ENCODE data around the gene ZNF862. TPM values are rescaled to one million over a fixed set of nuclear protein-coding genes. Genes with fewer than 3 reads are reported as not detected.

Gene ZNF862
- total RNA-seq, 1 donor from 2014 or later, result 27.4 TPM

GRCh38 chr7:149819141-149819960 is 18.8 kb upstream of the ZNF862 start:
- TF ChIP-seq CTCF (IDR thresholded peaks at IDR 0.05; ENCODE audit: unreplicated experiment), result no peak
- Mint-ChIP-seq H3K27me3 (ENCODE audit: low read depth) (no peaks in the 10 kb centered on the region), H3K27ac (no peak overlapping the region), H3K9me3 (no peaks in the 10 kb centered on the region), H3K4me1 (peaks cover 2% of the 10 kb centered on the region), H3K36me3 (no peaks in the 10 kb centered on the region), H3K4me3 (no peak overlapping the region)
- DNase-seq (ENCODE audit: low spot score in 2 of 2, unreplicated experiment in 2 of 2), result no peak

GRCh38 chr7:149819961-149820340 is 18.2 kb upstream of the ZNF862 start:
- no peak for TF ChIP-seq CTCF (IDR thresholded peaks at IDR 0.05; ENCODE audit: unreplicated experiment)
- no peak overlapping the region for H3K27ac Mint-ChIP-seq
- no peaks in the 10 kb centered on the region for H3K27me3 Mint-ChIP-seq (ENCODE audit: low read depth)
- DNase-seq (ENCODE audit: low spot score in 2 of 2, unreplicated experiment in 2 of 2), result no peak
- H3K4me3 Mint-ChIP-seq, result no peak overlapping the region
- H3K36me3 Mint-ChIP-seq, result no peaks in the 10 kb centered on the region
- peaks cover 2% of the 10 kb centered on the region for H3K4me1 Mint-ChIP-seq
- no peaks in the 10 kb centered on the region for H3K9me3 Mint-ChIP-seq

- no peak overlapping the region for H3K27ac Mint-ChIP-seq
- no peak for TF ChIP-seq CTCF (IDR thresholded peaks at IDR 0.05; ENCODE audit: unreplicated experiment)
- no peaks in the 10 kb centered on the region for H3K36me3 Mint-ChIP-seq
- H3K4me3 Mint-ChIP-seq, result no peak overlapping the region
- no peaks in the 10 kb centered on the region for H3K27me3 Mint-ChIP-seq (ENCODE audit: low read depth)
- peaks cover 2% of the 10 kb centered on the region for H3K4me1 Mint-ChIP-seq
- no peaks in the 10 kb centered on the region for H3K9me3 Mint-ChIP-seq
- no peak for DNase-seq (ENCODE audit: low spot score in 2 of 2, unreplicated experiment in 2 of 2)
Measured at GRCh38 chr7:149820622-149821190, 17.5 kb upstream of the ZNF862 start.

GRCh38 chr7:149821191-149822148 is 16.7 kb upstream of the ZNF862 start:
- Mint-ChIP-seq H3K36me3 (no peaks in the 10 kb centered on the region), H3K27me3 (ENCODE audit: low read depth) (no peaks in the 10 kb centered on the region), H3K27ac (no peak overlapping the region), H3K4me1 (peaks cover 2% of the 10 kb centered on the region), H3K4me3 (no peak overlapping the region), H3K9me3 (no peaks in the 10 kb centered on the region)
- DNase-seq (ENCODE audit: low spot score in 2 of 2, unreplicated experiment in 2 of 2), result no peak
- no peak for TF ChIP-seq CTCF (IDR thresholded peaks at IDR 0.05; ENCODE audit: unreplicated experiment)

- Mint-ChIP-seq H3K4me1 (peaks cover 2% of the 10 kb centered on the region), H3K9me3 (no peaks in the 10 kb centered on the region), H3K27ac (peak overlapping the region; percentile 19), H3K4me3 (no peak overlapping the region), H3K27me3 (ENCODE audit: low read depth) (peaks cover 3% of the 10 kb centered on the region), H3K36me3 (no peaks in the 10 kb centered on the region)
- DNase-seq (ENCODE audit: low spot score in 2 of 2, unreplicated experiment in 2 of 2), result no peak
- TF ChIP-seq CTCF (IDR thresholded peaks at IDR 0.05; ENCODE audit: unreplicated experiment), result no peak
Measured at GRCh38 chr7:149822353-149822943, 15.7 kb upstream of the ZNF862 start.
